ENCODE measurements around the gene SCN4B.

- TF ChIP-seq CTCF (IDR thresholded peaks at IDR 0.05; ENCODE audit: insufficient read depth, low read length), result no peak
- peak; percentile 42; the same call in 1 of the 2 replicates for TF ChIP-seq POLR2AphosphoS5 (IDR thresholded peaks at IDR 0.05; ENCODE audit: low read depth)
- TF ChIP-seq REST (IDR thresholded peaks at IDR 0.05; ENCODE audit: insufficient replicate concordance, low read depth), result no peak
Observed at GRCh38 chr11:118088531-118088930, 64.1 kb downstream of the SCN4B start.
